Smooth muscle cell (in vitro differentiated cells): ENCODE measurements around the gene MGMT. TPM values are rescaled to one million over a fixed set of nuclear protein-coding genes. Genes with fewer than 3 reads are reported as not detected.

ENCODE experiments used
- DNase-seq: peaks from one replicate; lab custom pipeline; 2025; ENCODE audit not compliant: unreplicated experiment; lab: John Stamatoyannopoulos, UW
- H2AFZ ChIP-seq: fragments of 200-600 bp; sonication (generic); 2 replicates; pipeline ENCODE4 v1.6.0; 2016; ENCODE audit warnings: antibody characterized with exemption, low read depth, mild to moderate bottlenecking
- H3F3A ChIP-seq: fragments of 200-600 bp; sonication (generic); 2 replicates; pipeline ENCODE4 v1.6.0; 2017; ENCODE audit warnings: antibody characterized with exemption, low read depth
- H3K27ac ChIP-seq: fragments of 200-600 bp; sonication (generic); 2 replicates; pipeline ENCODE4 v1.5.1; 2016; ENCODE audit warnings: low read depth, mild to moderate bottlenecking
- H3K27me3 ChIP-seq: fragments of 200-600 bp; sonication (generic); 2 replicates; pipeline ENCODE4 v1.6.1; 2016; ENCODE audit warnings: low read depth, mild to moderate bottlenecking
- H3K36me3 ChIP-seq: fragments of 200-600 bp; sonication (generic); 2 replicates; pipeline ENCODE4 v1.5.1; 2016; ENCODE audit warnings: low read depth
- H3K4me1 ChIP-seq: fragments of 200-600 bp; sonication (generic); 2 replicates; pipeline ENCODE4 v1.5.1; 2016; ENCODE audit warnings: low read depth
- H3K4me2 ChIP-seq: fragments of 200-600 bp; sonication (generic); 2 replicates; pipeline ENCODE4 v1.6.0; 2016; ENCODE audit warnings: mild to moderate bottlenecking
- H3K4me3 ChIP-seq: fragments of 200-600 bp; sonication (generic); 2 replicates; pipeline ENCODE4 v1.5.1; 2016; ENCODE audit warnings: mild to moderate bottlenecking
- H3K79me2 ChIP-seq: fragments of 200-600 bp; sonication (generic); 2 replicates; pipeline ENCODE4 v1.6.0; 2016; ENCODE audit warnings: low read depth, mild to moderate bottlenecking
- H3K9ac ChIP-seq: fragments of 200-600 bp; sonication (generic); 2 replicates; pipeline ENCODE4 v1.6.0; 2016; ENCODE audit warnings: low read depth
- H3K9me3 ChIP-seq: fragments of 200-600 bp; sonication (generic); replicated peaks from 2 replicates; pipeline ENCODE4 v1.5.1; 2016; ENCODE audit warnings: low read depth
- H4K20me1 ChIP-seq: fragments of 200-600 bp; sonication (generic); 2 replicates; pipeline ENCODE4 v1.6.0; 2016; ENCODE audit warnings: low read depth
- CTCF ChIP-seq: fragments of 200-600 bp; sonication (generic); IDR thresholded peaks from 2 replicates; pipeline ENCODE4 v1.5.1; 2017; ENCODE audit warnings: borderline replicate concordance, mild to moderate bottlenecking, antibody characterized with exemption; ENCODE audit not compliant: insufficient read depth, poor library complexity, severe bottlenecking
- WGBS: methylation state at CpG from one replicate; pipeline ENCODE4 v1.1.7; 2016; ENCODE audit warnings: low lambda C conversion rate; 5-methylcytosine and 5-hydroxymethylcytosine counted together
- polyA plus RNA-seq: library from polyadenylated mRNA; unstranded; fragments of >200 nt; fragmentation: Nextera tagmentation; extraction: Ambion mirVana; gene quantifications from 2 replicates; pipeline ENCODE4 v1.2.1, GENCODE V29; 2016
- total RNA-seq: library from RNA; depleted of rRNA; stranded (reverse); fragments of >200 nt; gene quantifications from 2 replicates; pipeline ENCODE4 v1.2.3, GENCODE V29; 2014

The MGMT gene
- total and polyA plus RNA-seq, 2 experiments from 2014 or later, result 21.0 to 33.0 TPM

GRCh38 chr10:129767751-129768150 lies 300.7 kb downstream of the MGMT start:
- no peak for DNase-seq
- Histone ChIP-seq H3F3A (no peaks in the 10 kb centered on the region), H4K20me1 (no peaks in the 10 kb centered on the region), H3K79me2 (no peaks in the 10 kb centered on the region), H3K4me2 (no peak overlapping the region), H3K27me3 (no peaks in the 10 kb centered on the region), H3K27ac (no peak overlapping the region), H3K36me3 (no peaks in the 10 kb centered on the region), H3K9ac (no peak overlapping the region), H3K4me3 (no peak overlapping the region), H3K4me1 (no peaks in the 10 kb centered on the region), H3K9me3 (no peaks in the 10 kb centered on the region), H2AFZ (no peak overlapping the region)
- WGBS, result 97% methylated on average over 10 of the region's 10 CpGs
- TF ChIP-seq CTCF, result no peak

GRCh38 chr10:129768437-129769355 lies 301.7 kb downstream of the MGMT start:
- H3K27ac ChIP-seq, result no peak overlapping the region
- H3K27me3 ChIP-seq, result no peaks in the 10 kb centered on the region
- H4K20me1 ChIP-seq, result no peaks in the 10 kb centered on the region
- no peaks in the 10 kb centered on the region for H3K36me3 ChIP-seq
- WGBS, result 92% methylated on average over 44 of the region's 44 CpGs
- H3K4me1 ChIP-seq, result no peaks in the 10 kb centered on the region
- no peaks in the 10 kb centered on the region for H3K79me2 ChIP-seq
- no peak overlapping the region for H3K4me3 ChIP-seq
- no peaks in the 10 kb centered on the region for H3K9me3 ChIP-seq
- DNase-seq, result no peak
- no peak for TF ChIP-seq CTCF
- no peak overlapping the region for H2AFZ ChIP-seq
- H3K4me2 ChIP-seq, result no peak overlapping the region
- H3F3A ChIP-seq, result no peaks in the 10 kb centered on the region
- H3K9ac ChIP-seq, result no peak overlapping the region

- Histone ChIP-seq H3K4me3 (no peak overlapping the region), H3K79me2 (no peaks in the 10 kb centered on the region), H4K20me1 (no peaks in the 10 kb centered on the region), H3F3A (no peaks in the 10 kb centered on the region), H3K27me3 (no peaks in the 10 kb centered on the region), H3K4me1 (no peaks in the 10 kb centered on the region), H2AFZ (no peak overlapping the region), H3K9me3 (no peaks in the 10 kb centered on the region), H3K27ac (no peak overlapping the region), H3K36me3 (no peaks in the 10 kb centered on the region), H3K4me2 (no peak overlapping the region), H3K9ac (no peak overlapping the region)
- no peak for TF ChIP-seq CTCF
- 98% methylated on average over 24 of the region's 24 CpGs for WGBS
- no peak for DNase-seq
These were observed 302.5 kb downstream of the MGMT start for GRCh38 chr10:129769381-129770116.
